ENCODE data around the gene PPP4R4. TPM values are rescaled to one million over a fixed set of nuclear protein-coding genes. Genes with fewer than 3 reads are reported as not detected.

PPP4R4 gene
- total RNA-seq, 1 experiment from 2014 or later = 1.1 TPM

GRCh38 chr14:94298130-94298529 is 124.0 kb downstream of the PPP4R4 start:
- ChIA-PET POLR2A (no interaction called here), CTCF (no interaction called here)
- no peaks in the 10 kb centered on the region for H3K36me3 ChIP-seq (ENCODE audit: control insufficient read depth, insufficient read depth, low read length)
- no peaks in the 10 kb centered on the region for H3K27me3 ChIP-seq (ENCODE audit: control insufficient read depth, insufficient read depth, low read length)
- H3K9me3 ChIP-seq (ENCODE audit: control insufficient read depth, insufficient read depth, low read depth, low read length) = no peaks in the 10 kb centered on the region
- intact Hi-C loops (cut with micrococcal nuclease; ENCODE audit: unreplicated experiment) (no loop called here), in situ Hi-C loops (cut with HindIII; ENCODE audit: low pct_unique_long_range_greater_than_20kb, low sequenced_read_pairs) (no loop called here)
- no TSS peak for BruUV-seq (replicated peaks)
- no peak for DNase-seq (ENCODE audit: low read depth, low spot score)
- TF ChIP-seq TCF7L2 (IDR thresholded peaks at IDR 0.05; ENCODE audit: low read depth, low read length) = no peak
- TF ChIP-seq SIN3A (IDR thresholded peaks at IDR 0.05; ENCODE audit: borderline replicate concordance, insufficient read depth, low read depth, low read length) = no peak
- TF ChIP-seq POLR2AphosphoS5 (IDR thresholded peaks at IDR 0.05; ENCODE audit: low read depth, low read length) = no peak
- no peak for TF ChIP-seq CTCF (IDR thresholded peaks at IDR 0.05)
- TF ChIP-seq, protein P1, sequence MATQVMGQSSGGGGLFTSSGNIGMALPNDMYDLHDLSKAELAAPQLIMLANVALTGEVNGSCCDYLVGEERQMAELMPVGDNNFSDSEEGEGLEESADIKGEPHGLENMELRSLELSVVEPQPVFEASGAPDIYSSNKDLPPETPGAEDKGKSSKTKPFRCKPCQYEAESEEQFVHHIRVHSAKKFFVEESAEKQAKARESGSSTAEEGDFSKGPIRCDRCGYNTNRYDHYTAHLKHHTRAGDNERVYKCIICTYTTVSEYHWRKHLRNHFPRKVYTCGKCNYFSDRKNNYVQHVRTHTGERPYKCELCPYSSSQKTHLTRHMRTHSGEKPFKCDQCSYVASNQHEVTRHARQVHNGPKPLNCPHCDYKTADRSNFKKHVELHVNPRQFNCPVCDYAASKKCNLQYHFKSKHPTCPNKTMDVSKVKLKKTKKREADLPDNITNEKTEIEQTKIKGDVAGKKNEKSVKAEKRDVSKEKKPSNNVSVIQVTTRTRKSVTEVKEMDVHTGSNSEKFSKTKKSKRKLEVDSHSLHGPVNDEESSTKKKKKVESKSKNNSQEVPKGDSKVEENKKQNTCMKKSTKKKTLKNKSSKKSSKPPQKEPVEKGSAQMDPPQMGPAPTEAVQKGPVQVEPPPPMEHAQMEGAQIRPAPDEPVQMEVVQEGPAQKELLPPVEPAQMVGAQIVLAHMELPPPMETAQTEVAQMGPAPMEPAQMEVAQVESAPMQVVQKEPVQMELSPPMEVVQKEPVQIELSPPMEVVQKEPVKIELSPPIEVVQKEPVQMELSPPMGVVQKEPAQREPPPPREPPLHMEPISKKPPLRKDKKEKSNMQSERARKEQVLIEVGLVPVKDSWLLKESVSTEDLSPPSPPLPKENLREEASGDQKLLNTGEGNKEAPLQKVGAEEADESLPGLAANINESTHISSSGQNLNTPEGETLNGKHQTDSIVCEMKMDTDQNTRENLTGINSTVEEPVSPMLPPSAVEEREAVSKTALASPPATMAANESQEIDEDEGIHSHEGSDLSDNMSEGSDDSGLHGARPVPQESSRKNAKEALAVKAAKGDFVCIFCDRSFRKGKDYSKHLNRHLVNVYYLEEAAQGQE (IDR thresholded peaks at IDR 0.05; ENCODE audit: insufficient read depth in 1 of 2, low read depth in 2 of 2, low read length in 1 of 2) = no peak
- no peak overlapping the region for H3K4me3 ChIP-seq (ENCODE audit: low read depth in 2 of 2, low read length in 2 of 2)
- ATAC-seq = no peak
- H3K27ac ChIP-seq (ENCODE audit: low read length) = no peak overlapping the region
- no peaks in the 10 kb centered on the region for H3K4me1 ChIP-seq (ENCODE audit: control insufficient read depth, insufficient read depth, low read length)

DNA sequence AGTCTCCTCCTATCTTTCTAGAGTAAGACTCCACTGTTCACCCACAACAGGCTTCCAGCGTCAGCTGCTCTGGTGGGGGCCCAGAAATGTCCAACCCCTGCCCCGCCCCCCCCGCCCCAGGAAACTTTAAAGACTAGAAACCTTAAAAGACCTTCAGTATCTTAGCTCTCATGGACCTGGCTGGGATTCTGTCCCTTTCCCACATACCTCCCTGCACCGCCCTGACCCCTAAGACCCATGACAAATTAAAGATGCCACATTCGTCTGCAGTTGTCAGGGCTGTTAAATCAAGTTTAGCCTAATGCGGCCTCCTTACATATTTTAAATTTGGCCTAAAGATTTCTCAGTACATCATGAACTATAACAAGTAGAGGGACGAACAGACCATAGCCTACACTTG is 129.0 kb downstream of the PPP4R4 start:
- TF ChIP-seq CTCF (IDR thresholded peaks at IDR 0.05) = no peak
- TF ChIP-seq, protein P1 (IDR thresholded peaks at IDR 0.05; ENCODE audit: insufficient read depth in 1 of 2, low read depth in 2 of 2, low read length in 1 of 2) = no peak
- TF ChIP-seq POLR2AphosphoS5 (IDR thresholded peaks at IDR 0.05; ENCODE audit: low read depth, low read length) = no peak
- no peak for TF ChIP-seq TCF7L2 (IDR thresholded peaks at IDR 0.05; ENCODE audit: low read depth, low read length)
- in situ Hi-C loops (cut with HindIII; ENCODE audit: low pct_unique_long_range_greater_than_20kb, low sequenced_read_pairs) (no loop called here), intact Hi-C loops (cut with micrococcal nuclease; ENCODE audit: unreplicated experiment) (no loop called here)
- ChIA-PET CTCF (no interaction called here), POLR2A (no interaction called here)
- Histone ChIP-seq H3K4me1 (ENCODE audit: control insufficient read depth, insufficient read depth, low read length) (no peaks in the 10 kb centered on the region), H3K27me3 (ENCODE audit: control insufficient read depth, insufficient read depth, low read length) (no peaks in the 10 kb centered on the region), H3K9me3 (ENCODE audit: control insufficient read depth, insufficient read depth, low read depth, low read length) (no peaks in the 10 kb centered on the region), H3K27ac (ENCODE audit: low read length) (no peak overlapping the region), H3K4me3 (ENCODE audit: low read depth in 2 of 2, low read length in 2 of 2) (no peak overlapping the region), H3K36me3 (ENCODE audit: control insufficient read depth, insufficient read depth, low read length) (no peaks in the 10 kb centered on the region)
- no peak for ATAC-seq
- no peak for DNase-seq (ENCODE audit: low read depth, low spot score)
- BruUV-seq (replicated peaks) = no TSS peak
